ENCODE data around the gene CA10.

GRCh38 chr17:51734976-51735375 lies 423.5 kb downstream of the CA10 start:
- TF ChIP-seq CTCF (IDR thresholded peaks at IDR 0.05) (no peak), POLR2A (IDR thresholded peaks at IDR 0.05) (no peak)
